SK-N-SH (cell line): ENCODE results near the gene KIF6. TPM values are rescaled to one million over a fixed set of nuclear protein-coding genes. Genes with fewer than 3 reads are reported as not detected.

Experiments
- CTCF ChIA-PET: fragments of 300-600, 350-600 bp; formaldehyde crosslinking; extraction: SDS; loops from one replicate; lab custom pipeline; 2021; lab: Yijun Ruan, JAX
- POLR2A ChIA-PET: fragments of 350-600 bp; sonication (Branson Sonifier 250); formaldehyde crosslinking; extraction: SDS; loops from one replicate; lab custom pipeline; 2020; ENCODE audit warnings: antibody characterized with exemption, inconsistent platforms; lab: Yijun Ruan, JAX
- DNase-seq: peaks from one replicate; pipeline ENCODE4 v3.0.0; 2012
- H2AFZ ChIP-seq: fragments of 200-600 bp; sonication (generic); 2 replicates; pipeline ENCODE4 v1.8.1; 2016; ENCODE audit warnings: antibody characterized with exemption, mild to moderate bottlenecking, low read depth
- H3F3A ChIP-seq: fragments of 200-600 bp; sonication (generic); replicated peaks from 2 replicates; pipeline ENCODE3; 2016; ENCODE audit warnings: antibody characterized with exemption, mild to moderate bottlenecking; ENCODE audit not compliant: insufficient read depth
- H3K27ac ChIP-seq, 2 experiments: fragments of 200-500 bp in 1 of 2; fragments of 200-600 bp in 1 of 2; sonication (Bioruptor generic) in 1 of 2; sonication (generic), shearing (Covaris generic) in 1 of 2; 2 replicates each; pipeline versions ENCODE4 v1.5.1 to v1.6.1; 2014 to 2016; ENCODE audit warnings: low read depth in 2 of 2, inconsistent platforms in 1 of 2, low read length in 1 of 2, mild to moderate bottlenecking in 1 of 2, mixed read lengths in 1 of 2
- H3K27me3 ChIP-seq: fragments of 200-600 bp; sonication (generic), shearing (Covaris generic); 2 replicates; pipeline ENCODE4 v1.6.1; 2016; ENCODE audit warnings: mixed run types; ENCODE audit not compliant: insufficient read depth
- H3K36me3 ChIP-seq, 2 experiments: fragments of 200-500 bp in 1 of 2; fragments of 200-600 bp in 1 of 2; sonication (Bioruptor generic) in 1 of 2; sonication (generic) in 1 of 2; replicated peaks in 1 of 2; 2 replicates each; pipeline versions ENCODE3 to v1.5.1; 2014 to 2016; ENCODE audit warnings: low read length in 1 of 2, mild to moderate bottlenecking in 1 of 2; ENCODE audit not compliant: insufficient read depth in 2 of 2, control insufficient read depth in 1 of 2
- H3K4me1 ChIP-seq, 2 experiments: fragments of 200-500 bp in 1 of 2; fragments of 200-600 bp in 1 of 2; sonication (Bioruptor generic) in 1 of 2; sonication (generic), shearing (Covaris generic) in 1 of 2; 2 replicates each; pipeline versions ENCODE4 v1.5.1 to v1.6.1; 2014 to 2016; ENCODE audit warnings: low read depth in 1 of 2, low read length in 1 of 2, mixed run types in 1 of 2; ENCODE audit not compliant: insufficient read depth in 2 of 2, control insufficient read depth in 1 of 2
- H3K4me2 ChIP-seq: fragments of 200-600 bp; sonication (generic), shearing (Covaris generic); 2 replicates; pipeline ENCODE4 v1.6.1; 2017; ENCODE audit warnings: mixed run types
- H3K4me3 ChIP-seq, 2 experiments: fragments of 200-500 bp in 1 of 2; fragments of 200-600 bp in 1 of 2; sonication (Bioruptor generic) in 1 of 2; sonication (generic), shearing (Covaris generic) in 1 of 2; 2 replicates each; pipeline versions ENCODE4 v1.5.1 to v1.8.1; 2014 to 2016; ENCODE audit warnings: low read depth in 2 of 2, inconsistent platforms in 1 of 2, low read length in 1 of 2, mild to moderate bottlenecking in 1 of 2, mixed read lengths in 1 of 2, moderate library complexity in 1 of 2
- H3K79me2 ChIP-seq: fragments of 200-600 bp; sonication (generic); 2 replicates; pipeline ENCODE4 v1.8.1; 2017; ENCODE audit warnings: mild to moderate bottlenecking; ENCODE audit not compliant: insufficient read depth
- H3K9ac ChIP-seq: fragments of 200-600 bp; sonication (generic); 2 replicates; pipeline ENCODE4 v1.6.1; 2017; ENCODE audit warnings: mixed run types
- H3K9me2 ChIP-seq: fragments of 200-600 bp; sonication (generic); 2 replicates; pipeline ENCODE4 v1.6.1; 2017; ENCODE audit warnings: mixed run types
- H3K9me3 ChIP-seq: fragments of 200-600 bp; sonication (generic); 2 replicates; pipeline ENCODE4 v1.6.1; 2017; ENCODE audit warnings: mixed run types, mild to moderate bottlenecking, moderate library complexity
- H4K20me1 ChIP-seq: fragments of 200-600 bp; sonication (generic); 2 replicates; pipeline ENCODE4 v1.6.1; 2017; ENCODE audit warnings: mild to moderate bottlenecking, mixed run types; ENCODE audit not compliant: insufficient read depth
- EP300 ChIP-seq, 2 experiments: IDR thresholded peaks; 2 replicates each; pipeline versions ENCODE4 v1.4.0 to v1.6.1; 2012; ENCODE audit warnings: borderline replicate concordance in 1 of 2, low read depth in 1 of 2, low read length in 1 of 2
- FOXJ3 ChIP-seq: sonication (generic); formaldehyde crosslinking; IDR thresholded peaks from 2 replicates; pipeline ENCODE4 v1.5.1; 2020; ENCODE audit warnings: mild to moderate bottlenecking, missing genetic modification reagents
- FOXM1 ChIP-seq: IDR thresholded peaks from 2 replicates; pipeline ENCODE4 v1.4.0; 2012; ENCODE audit warnings: low read depth, mild to moderate bottlenecking
- GABPA ChIP-seq: IDR thresholded peaks from 2 replicates; pipeline ENCODE4 v1.4.0; 2012; ENCODE audit warnings: low read depth, mild to moderate bottlenecking
- JUND ChIP-seq: IDR thresholded peaks from 2 replicates; pipeline ENCODE4 v1.4.0; 2012
- MAX ChIP-seq: IDR thresholded peaks from 2 replicates; pipeline ENCODE4 v1.4.0; 2012; ENCODE audit warnings: low read depth
- MEF2A ChIP-seq: IDR thresholded peaks from 2 replicates; pipeline ENCODE4 v1.4.0; 2012; ENCODE audit warnings: low read depth, borderline replicate concordance
- NRF1 ChIP-seq: IDR thresholded peaks from 2 replicates; pipeline ENCODE4 v1.6.1; 2012; ENCODE audit warnings: low read depth, mild to moderate bottlenecking, low read length
- PBX3 ChIP-seq: IDR thresholded peaks from 2 replicates; pipeline ENCODE4; 2012
- POLR2AphosphoS5 ChIP-seq: IDR thresholded peaks from 2 replicates; pipeline ENCODE4 v1.6.1; 2012; ENCODE audit warnings: low read depth, low read length
- REST ChIP-seq: IDR thresholded peaks from 2 replicates; pipeline ENCODE4 v1.6.1; 2012; ENCODE audit warnings: mild to moderate bottlenecking, low read depth, low read length, moderate library complexity
- RXRA ChIP-seq: IDR thresholded peaks from 2 replicates; pipeline ENCODE4 v1.4.0; 2012; ENCODE audit warnings: low read depth, mild to moderate bottlenecking, borderline replicate concordance
- SIN3A ChIP-seq: IDR thresholded peaks from 2 replicates; pipeline ENCODE4 v1.6.1; 2012; ENCODE audit warnings: low read depth, mild to moderate bottlenecking, low read length, moderate library complexity, borderline replicate concordance
- TCF12 ChIP-seq: IDR thresholded peaks from 2 replicates; pipeline ENCODE4 v1.4.0; 2012
- TEAD4 ChIP-seq: IDR thresholded peaks from 2 replicates; pipeline ENCODE4 v1.4.0; 2012; ENCODE audit warnings: mild to moderate bottlenecking, borderline replicate concordance; ENCODE audit not compliant: insufficient read depth
- USF1 ChIP-seq: IDR thresholded peaks from 2 replicates; pipeline ENCODE4 v1.4.0; 2012; ENCODE audit warnings: low read depth, borderline replicate concordance
- USF2 ChIP-seq: fragments of 150-350 bp; IDR thresholded peaks from 2 replicates; pipeline ENCODE4 v1.6.1; 2017; ENCODE audit warnings: antibody characterized with exemption, low read length, low read depth, borderline replicate concordance
- YY1 ChIP-seq: IDR thresholded peaks from 2 replicates; pipeline ENCODE4 v1.4.0; 2012; ENCODE audit warnings: low read depth, mild to moderate bottlenecking
- WGBS: methylation state at CpG from one replicate; pipeline ENCODE4 v1.1.6; 2017; ENCODE audit warnings: low lambda C conversion rate; 5-methylcytosine and 5-hydroxymethylcytosine counted together
- polyA plus RNA-seq, 3 experiments: library from polyadenylated mRNA; depleted of rRNA; stranded (reverse); fragments of >200 nt; gene quantifications; 2 replicates each; pipeline ENCODE4 v1.2.3, GENCODE V29; 2012

Gene KIF6
- polyA plus RNA-seq, 1 of the 3 experiments (the other 2 are of a cell fraction) = 0.13 TPM

- no peak for DNase-seq
- Histone ChIP-seq H3K27me3 (no peaks in the 10 kb centered on the region), H3K9me3 (no peaks in the 10 kb centered on the region), H3K9me2 (no peaks in the 10 kb centered on the region), H3K4me3 (no peak overlapping the region), H3K27ac (no peak overlapping the region), H4K20me1 (no peaks in the 10 kb centered on the region), H3K79me2 (no peaks in the 10 kb centered on the region), H3K9ac (no peak overlapping the region), H3K4me2 (no peak overlapping the region), H3K36me3 (no peaks in the 10 kb centered on the region), H3K4me1 (no peaks in the 10 kb centered on the region; a peak in 1 of 4 replicates), H3F3A (no peaks in the 10 kb centered on the region), H2AFZ (no peak overlapping the region)
- POLR2A ChIA-PET = no interaction called here
- CTCF ChIA-PET = no interaction called here
- TF ChIP-seq USF2 = no peak
- TF ChIP-seq POLR2AphosphoS5 = no peak
- TF ChIP-seq FOXJ3 (CRISPR knock-in tag) = no peak
- no peak for TF ChIP-seq TEAD4
- no peak for TF ChIP-seq FOXM1
- no peak for TF ChIP-seq PBX3
- TF ChIP-seq JUND = no peak
- no peak for TF ChIP-seq TCF12
- TF ChIP-seq REST = no peak
- no peak for TF ChIP-seq USF1
- 13% methylated on average over 2 of the region's 2 CpGs for WGBS
Observed at GRCh38 chr6:39649996-39650395, 75.2 kb downstream of the KIF6 start.

GRCh38 chr6:39646751-39647420, 78.3 kb downstream of the KIF6 start:
- H3K4me2 ChIP-seq = no peak overlapping the region
- no peak overlapping the region for H2AFZ ChIP-seq
- H3K9me3 ChIP-seq = no peaks in the 10 kb centered on the region

More at GRCh38 chr6:39646751-39647420, 78.3 kb downstream of the KIF6 start:
- ChIA-PET CTCF (no interaction called here), POLR2A (no interaction called here)
- Histone ChIP-seq H3K79me2 (no peaks in the 10 kb centered on the region), H3K9ac (no peak overlapping the region), H3K27me3 (no peaks in the 10 kb centered on the region), H3K4me1 (no peaks in the 10 kb centered on the region; a peak in 1 of 4 replicates), H3K36me3 (no peaks in the 10 kb centered on the region), H3K9me2 (no peaks in the 10 kb centered on the region), H3F3A (no peaks in the 10 kb centered on the region), H3K27ac (no peak overlapping the region), H4K20me1 (no peaks in the 10 kb centered on the region), H3K4me3 (no peak overlapping the region)
- 77% methylated on average over 5 of the region's 5 CpGs for WGBS
- no peak for TF ChIP-seq TEAD4
- TF ChIP-seq TCF12 = no peak
- TF ChIP-seq EP300 (IDR thresholded peaks at IDR 0.05; ENCODE audit: borderline replicate concordance in 1 of 2, low read depth in 1 of 2, low read length in 1 of 2) = no peak
- no peak for TF ChIP-seq RXRA
- no peak for TF ChIP-seq JUND
- TF ChIP-seq PBX3 = no peak
- TF ChIP-seq FOXM1 = no peak
- TF ChIP-seq GABPA = no peak
- TF ChIP-seq SIN3A = no peak
- TF ChIP-seq YY1 = no peak
- TF ChIP-seq MEF2A = no peak
- TF ChIP-seq MAX = no peak
- no peak for TF ChIP-seq NRF1
- DNase-seq = no peak
